ENCODE data around the gene CNP. TPM values are rescaled to one million over a fixed set of nuclear protein-coding genes. Genes with fewer than 3 reads are reported as not detected.

Gene CNP
- total and polyA plus RNA-seq, 2 of the 8 experiments (the other 6 are each of a cell fraction or from before 2014, with no cell fraction given), result 21.9 to 60.6 TPM

GRCh38 chr17:41941168-41941567 is 25.4 kb upstream of the CNP start (continued):
- TF ChIP-seq FOSL1 (IDR thresholded peaks at IDR 0.05; ENCODE audit: insufficient read depth, low read depth, low read length), result no peak
- no peak for TF ChIP-seq USF2 (IDR thresholded peaks at IDR 0.05; ENCODE audit: low read length)
- TF ChIP-seq TAF1 (IDR thresholded peaks at IDR 0.05; ENCODE audit: low read depth, low read length), result no peak

Data from H1 (cell line).